Astrocyte of the spinal cord (primary cell): ENCODE data around the gene DUSP8.
A peak's percentile ranks its signal among the peaks of the same experiment; 100 is the strongest.
"Not testable (repeated sequence)": the region's sequence is repeated elsewhere in the genome, so short reads cannot be mapped to it uniquely, and the experiment has no call there.

Experiments used
- DNase-seq: peaks from one replicate; pipeline ENCODE4 v3.0.0; 2011; ENCODE audit warnings: low read depth, low spot score
- H3K4me3 ChIP-seq: 2 replicates; pipeline ENCODE4 v1.5.1; 2011; ENCODE audit warnings: low read depth, mild to moderate bottlenecking, low read length, moderate library complexity
- CTCF ChIP-seq: IDR thresholded peaks from 2 replicates; pipeline ENCODE4 v1.5.1; 2012; ENCODE audit warnings: low read depth, mild to moderate bottlenecking, low read length, inconsistent platforms
- in situ Hi-C: cut with HindIII; loops from 2 replicates; pipeline ENCODE4 v1.10.0; 2017; ENCODE audit warnings: low sequenced_read_pairs

The DUSP8 gene

GRCh38 chr11:1595994-1596575 is 24.0 kb upstream of the DUSP8 start:
- DNase-seq, H3K4me3 ChIP-seq, in situ Hi-C loops: not testable (repeated sequence)
- peak; percentile 18 for TF ChIP-seq CTCF

GRCh38 chr11:1592628-1593027 is 20.6 kb upstream of the DUSP8 start:
- in situ Hi-C loops: no loop called here
- no peak for TF ChIP-seq CTCF
- H3K4me3 ChIP-seq: no peak overlapping the region
- DNase-seq: no peak

- DNase-seq: no peak
- no peak for TF ChIP-seq CTCF
- in situ Hi-C loops: no loop called here
- H3K4me3 ChIP-seq: no peak overlapping the region
Measured at GRCh38 chr11:1589996-1590395, 17.9 kb upstream of the DUSP8 start.

GRCh38 chr11:1589191-1589963 is 17.3 kb upstream of the DUSP8 start:
- DNase-seq, H3K4me3 ChIP-seq, in situ Hi-C loops: not testable (repeated sequence)

GRCh38 chr11:1586699-1587098 is 14.6 kb upstream of the DUSP8 start:
- no peak for DNase-seq
- H3K4me3 ChIP-seq: no peak overlapping the region
- no peak for TF ChIP-seq CTCF
- in situ Hi-C loops: no loop called here

- DNase-seq, H3K4me3 ChIP-seq, in situ Hi-C loops: not testable (repeated sequence)
Measured at GRCh38 chr11:1584661-1585370, 12.7 kb upstream of the DUSP8 start, which contains the start of gene KRTAP5-1. TSS of gene KRTAP5-1 (minus strand) at chr11:1585283. CDS start at chr11:1585249, 34 bp downstream.

- in situ Hi-C loops, H3K4me3 ChIP-seq, DNase-seq: not testable (repeated sequence)
Measured at GRCh38 chr11:1582909-1583308, 10.8 kb upstream of the DUSP8 start.

- no peak for TF ChIP-seq CTCF
- in situ Hi-C loops: no loop called here
- H3K4me3 ChIP-seq: no peak overlapping the region
- DNase-seq: no peak
Measured at GRCh38 chr11:1581976-1582375, 9.9 kb upstream of the DUSP8 start.
